Natural killer cell (primary cell): ENCODE data around the gene CEP55. TPM values are rescaled to one million over a fixed set of nuclear protein-coding genes. Genes with fewer than 3 reads are reported as not detected.

Source experiments
- ATAC-seq, 3 donors: fragments of 150-1000 bp in 2 of 3; fragments of 200-7000 bp in 1 of 3; cut with Tn5 transposase; 1 replicate in 1 of 3; 2 replicates in 2 of 3; pipeline ENCODE4 v1.10.0; 2021; ENCODE audit warnings: mild to moderate bottlenecking in 2 of 3, moderate library complexity in 2 of 3
- DNase-seq, 2 donors: peaks; one replicate each; pipeline versions ENCODE4 v3.0.0 to v3.0.0-alpha.2; 2013 to 2021; ENCODE audit warnings: mixed read lengths in 1 of 2
- H3K27ac ChIP-seq: one replicate; pipeline ENCODE4 v1.5.1; 2013; ENCODE audit warnings: mild to moderate bottlenecking, low read length
- H3K27me3 ChIP-seq: one replicate; pipeline ENCODE4 v1.6.1; 2013; ENCODE audit warnings: low read length; ENCODE audit not compliant: control insufficient read depth, insufficient read depth
- H3K36me3 ChIP-seq: one replicate; pipeline ENCODE4 v1.6.1; 2013; ENCODE audit warnings: low read length; ENCODE audit not compliant: control insufficient read depth, insufficient read depth
- H3K4me1 ChIP-seq: one replicate; pipeline ENCODE4 v1.6.1; 2013; ENCODE audit warnings: low read length; ENCODE audit not compliant: control insufficient read depth, insufficient read depth
- H3K4me3 ChIP-seq: one replicate; pipeline ENCODE4 v1.5.1; 2013; ENCODE audit warnings: low read length
- H3K9me3 ChIP-seq: one replicate; pipeline ENCODE4 v1.6.1; 2013; ENCODE audit warnings: low read length; ENCODE audit not compliant: control insufficient read depth, insufficient read depth
- H3K27ac Mint-ChIP-seq, 2 donors: one replicate each; pipeline ENCODE4 v1.8.0; 2022; ENCODE audit warnings: mild to moderate bottlenecking in 2 of 2, mixed read lengths in 2 of 2, moderate library complexity in 1 of 2
- H3K27me3 Mint-ChIP-seq, 2 donors: one replicate each; pipeline ENCODE4 v1.8.0; 2022; ENCODE audit warnings: low read depth in 2 of 2, mixed read lengths in 2 of 2
- H3K36me3 Mint-ChIP-seq: one replicate; pipeline ENCODE4 v1.8.0; 2022; ENCODE audit warnings: mixed read lengths
- H3K4me1 Mint-ChIP-seq, 2 donors: one replicate each; pipeline ENCODE4 v1.8.0; 2022; ENCODE audit warnings: mixed read lengths in 2 of 2
- H3K4me3 Mint-ChIP-seq: one replicate; pipeline ENCODE4 v1.8.0; 2022; ENCODE audit warnings: mild to moderate bottlenecking, moderate library complexity, mixed read lengths
- H3K9me3 Mint-ChIP-seq, 2 donors: one replicate each; pipeline ENCODE4 v1.8.0; 2022; ENCODE audit warnings: mixed read lengths in 2 of 2
- CTCF ChIP-seq: fragments of 200-600 bp; IDR thresholded peaks from one replicate; pipeline ENCODE4 v1.8.0; 2022; ENCODE audit warnings: antibody characterized with exemption
- WGBS: methylation state at CpG from one replicate; pipeline ENCODE4 v1.1.7; 2013; ENCODE audit warnings: missing lambda C conversion rate; ENCODE audit not compliant: insufficient coverage; 5-methylcytosine and 5-hydroxymethylcytosine counted together
- intact Hi-C: fragments of 100-400 bp; cut with micrococcal nuclease; formaldehyde crosslinking; loops from one replicate; pipeline ENCODE4 v1.14.2; 2022
- total RNA-seq, 4 donors: library from RNA; stranded (reverse); fragments of 120-200 nt in 1 of 4; gene quantifications; one replicate each; pipeline versions ENCODE4 v1.2.3 to v1.2.4, GENCODE V29; 2013 to 2022

CEP55 gene
- total RNA-seq, 3 donors from 2014 or later (not counting 1 experiment from before 2014, with no cell fraction given): 0.35 to 0.85 (median 0.50) TPM

- Histone ChIP-seq H3K9me3 (no peaks in the 10 kb centered on the region), H3K4me3 (no peak overlapping the region), H3K4me1 (peaks cover 8% of the 10 kb centered on the region), H3K27me3 (no peaks in the 10 kb centered on the region), H3K36me3 (no peaks in the 10 kb centered on the region), H3K27ac (no peak overlapping the region)
- Mint-ChIP-seq H3K4me3 (no peak overlapping the region), H3K27me3 (peaks cover 4 to 21% of the 10 kb centered on the region in 2 donors), H3K4me1 (peaks cover 0 to 6% of the 10 kb centered on the region in 2 donors), H3K36me3 (no peaks in the 10 kb centered on the region), H3K27ac (peak overlapping the region in 1 of 2 donors; percentile 24), H3K9me3 (no peaks in the 10 kb centered on the region)
- ATAC-seq (peak in 1 of 3 donors; percentile 42), DNase-seq (peak in 1 of 2 donors; percentile 23)
- WGBS: 33% methylated on average over 9 of the region's 9 CpGs
- no peak for TF ChIP-seq CTCF
- intact Hi-C loops: no loop called here
These were observed 33.5 kb upstream of the CEP55 start for GRCh38 chr10:93462881-93463280.

GRCh38 chr10:93463723-93464476, 32.5 kb upstream of the CEP55 start:
- no peak overlapping the region for H3K27ac ChIP-seq
- H3K9me3 ChIP-seq: no peaks in the 10 kb centered on the region
- Mint-ChIP-seq H3K4me1 (peaks cover 0 to 6% of the 10 kb centered on the region in 2 donors), H3K4me3 (no peak overlapping the region), H3K27me3 (peaks cover 2 to 12% of the 10 kb centered on the region in 2 donors), H3K9me3 (no peaks in the 10 kb centered on the region), H3K36me3 (no peaks in the 10 kb centered on the region), H3K27ac (no peak overlapping the region)
- ATAC-seq: no peak
- intact Hi-C loops: no loop called here
- 93% methylated on average over 5 of the region's 6 CpGs for WGBS
- no peak overlapping the region for H3K4me3 ChIP-seq
- no peak for TF ChIP-seq CTCF
- no peaks in the 10 kb centered on the region for H3K36me3 ChIP-seq
- no peak for DNase-seq
- peaks cover 8% of the 10 kb centered on the region for H3K4me1 ChIP-seq
- no peaks in the 10 kb centered on the region for H3K27me3 ChIP-seq

- DNase-seq: no peak
- Mint-ChIP-seq H3K27ac (no peak overlapping the region), H3K4me3 (no peak overlapping the region), H3K9me3 (no peaks in the 10 kb centered on the region), H3K27me3 (peaks cover 0 to 2% of the 10 kb centered on the region in 2 donors), H3K36me3 (no peaks in the 10 kb centered on the region), H3K4me1 (peaks cover 0 to 6% of the 10 kb centered on the region in 2 donors)
- H3K27me3 ChIP-seq: no peaks in the 10 kb centered on the region
- WGBS: over 99% methylated on average over 4 of the region's 5 CpGs
- no peaks in the 10 kb centered on the region for H3K36me3 ChIP-seq
- intact Hi-C loops: no loop called here
- no peaks in the 10 kb centered on the region for H3K9me3 ChIP-seq
- no peak overlapping the region for H3K27ac ChIP-seq
- TF ChIP-seq CTCF: no peak
- ATAC-seq: no peak
- peaks cover 8% of the 10 kb centered on the region for H3K4me1 ChIP-seq
- no peak overlapping the region for H3K4me3 ChIP-seq
These were observed 31.5 kb upstream of the CEP55 start for GRCh38 chr10:93464776-93465388.
